ENCODE data around the gene IQCN. TPM values are rescaled to one million over a fixed set of nuclear protein-coding genes. Genes with fewer than 3 reads are reported as not detected.

Gene IQCN
- total and polyA plus RNA-seq, 7 donors = 1.2 to 5.8 (median 3.4) TPM

GRCh38 chr19:18309525-18310064, 35.3 kb upstream of the IQCN start:
- peaks cover 0 to 37% (median 28%) of the 10 kb centered on the region in 4 donors for H3K4me1 ChIP-seq
- TF ChIP-seq EP300 (IDR thresholded peaks at IDR 0.05) = no peak
- TF ChIP-seq, protein P1, sequence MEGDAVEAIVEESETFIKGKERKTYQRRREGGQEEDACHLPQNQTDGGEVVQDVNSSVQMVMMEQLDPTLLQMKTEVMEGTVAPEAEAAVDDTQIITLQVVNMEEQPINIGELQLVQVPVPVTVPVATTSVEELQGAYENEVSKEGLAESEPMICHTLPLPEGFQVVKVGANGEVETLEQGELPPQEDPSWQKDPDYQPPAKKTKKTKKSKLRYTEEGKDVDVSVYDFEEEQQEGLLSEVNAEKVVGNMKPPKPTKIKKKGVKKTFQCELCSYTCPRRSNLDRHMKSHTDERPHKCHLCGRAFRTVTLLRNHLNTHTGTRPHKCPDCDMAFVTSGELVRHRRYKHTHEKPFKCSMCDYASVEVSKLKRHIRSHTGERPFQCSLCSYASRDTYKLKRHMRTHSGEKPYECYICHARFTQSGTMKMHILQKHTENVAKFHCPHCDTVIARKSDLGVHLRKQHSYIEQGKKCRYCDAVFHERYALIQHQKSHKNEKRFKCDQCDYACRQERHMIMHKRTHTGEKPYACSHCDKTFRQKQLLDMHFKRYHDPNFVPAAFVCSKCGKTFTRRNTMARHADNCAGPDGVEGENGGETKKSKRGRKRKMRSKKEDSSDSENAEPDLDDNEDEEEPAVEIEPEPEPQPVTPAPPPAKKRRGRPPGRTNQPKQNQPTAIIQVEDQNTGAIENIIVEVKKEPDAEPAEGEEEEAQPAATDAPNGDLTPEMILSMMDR (IDR thresholded peaks at IDR 0.05) = no peak
- TF ChIP-seq POLR2A (IDR thresholded peaks at IDR 0.05) = no peak
- no peak for TF ChIP-seq POLR2AphosphoS5 (IDR thresholded peaks at IDR 0.05)
- H3K4me3 ChIP-seq = no peak overlapping the region
- no peaks in the 10 kb centered on the region for H3K27me3 ChIP-seq
- WGBS, 2 donors = 93 to 96% methylated on average over 33 of the region's 33 CpGs
- H3K27ac ChIP-seq = no peak overlapping the region
- H3K9me3 ChIP-seq = no peaks in the 10 kb centered on the region
- H3K36me3 ChIP-seq = peaks cover 0 to 51% (median 23%) of the 10 kb centered on the region in 4 donors
- intact Hi-C loops (cut with DNase I) = no loop called here
- DNase-seq = no peak

GRCh38 chr19:18308948-18309325, 34.7 kb upstream of the IQCN start:
- H3K4me1 ChIP-seq = peaks cover 0 to 43% (median 35%) of the 10 kb centered on the region in 4 donors
- H3K4me3 ChIP-seq = no peak overlapping the region
- no peak for DNase-seq
- H3K36me3 ChIP-seq = peaks cover 0 to 51% (median 23%) of the 10 kb centered on the region in 4 donors
- H3K27ac ChIP-seq = peak overlapping the region in 1 of 4 donors; percentile 97
- 91 to 92% methylated on average over 7 of the region's 7 CpGs for WGBS, 2 donors
- no peaks in the 10 kb centered on the region for H3K27me3 ChIP-seq
- TF ChIP-seq, protein P1 (IDR thresholded peaks at IDR 0.05) = no peak
- TF ChIP-seq EP300 (IDR thresholded peaks at IDR 0.05) (no peak), POLR2AphosphoS5 (IDR thresholded peaks at IDR 0.05) (no peak), POLR2A (IDR thresholded peaks at IDR 0.05) (no peak)
- H3K9me3 ChIP-seq = no peaks in the 10 kb centered on the region
- intact Hi-C loops (cut with DNase I) = no loop called here

DNA sequence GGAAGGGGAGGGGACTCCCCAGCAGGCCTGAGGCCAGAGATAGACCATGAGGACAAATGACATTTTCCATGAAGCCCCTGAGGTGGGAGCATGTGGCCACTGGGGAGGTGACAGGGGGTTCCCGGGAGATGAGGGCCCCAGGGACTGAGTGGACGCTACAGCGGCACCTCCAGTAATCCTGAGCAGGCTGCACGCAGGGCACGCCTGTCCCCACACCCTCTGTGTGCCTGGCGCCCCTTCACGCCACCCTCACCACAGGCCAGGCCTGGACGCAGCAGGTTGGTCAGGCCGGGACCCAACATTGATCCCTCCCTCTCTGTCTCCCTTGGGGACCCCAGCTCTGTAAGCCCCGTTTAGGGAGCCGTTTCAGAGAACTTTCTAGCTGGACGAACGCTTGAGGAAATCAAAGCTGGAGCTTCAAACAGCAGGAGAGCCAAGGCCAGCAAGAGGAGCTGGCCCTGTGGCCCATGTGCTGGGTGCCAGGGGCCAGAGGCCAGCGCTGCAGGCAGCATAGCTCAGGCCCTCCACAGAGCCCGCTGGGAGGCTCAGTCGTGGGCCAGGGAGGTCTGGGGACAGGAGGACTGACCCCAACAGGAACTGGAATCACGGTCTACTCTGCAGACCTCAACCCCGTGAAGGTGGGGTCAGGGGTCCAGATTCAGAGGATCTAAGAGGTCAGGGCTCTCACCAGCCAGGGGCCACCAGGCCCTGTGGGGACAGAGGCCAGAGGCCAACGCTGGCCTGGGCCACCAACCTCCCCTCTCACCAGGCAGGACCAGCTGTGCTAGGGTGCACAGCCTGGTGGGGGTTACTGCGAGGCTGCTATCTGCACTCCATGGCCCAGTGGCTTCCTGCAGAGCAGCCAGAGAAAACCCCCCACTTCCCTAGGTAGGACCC, 34.0 kb upstream of the IQCN start:
- intact Hi-C loops (cut with DNase I) = no loop called here
- DNase-seq = no peak
- Histone ChIP-seq H3K36me3 (peaks cover 0 to 51% (median 23%) of the 10 kb centered on the region in 4 donors), H3K27me3 (no peaks in the 10 kb centered on the region), H3K4me1 (peaks cover 0 to 50% (median 41%) of the 10 kb centered on the region in 4 donors), H3K4me3 (no peak overlapping the region), H3K27ac (peak overlapping the region; percentile 93 to 97 (median 96)), H3K9me3 (no peaks in the 10 kb centered on the region)
- 92 to 93% methylated on average over 20 of the region's 20 CpGs for WGBS, 2 donors
- TF ChIP-seq, protein P1 (IDR thresholded peaks at IDR 0.05) = no peak
- TF ChIP-seq POLR2AphosphoS5 (IDR thresholded peaks at IDR 0.05) (no peak), POLR2A (IDR thresholded peaks at IDR 0.05) (no peak), EP300 (IDR thresholded peaks at IDR 0.05) (no peak)

GRCh38 chr19:18307271-18307681, 33.0 kb upstream of the IQCN start:
- WGBS, 2 donors = 81 to 90% methylated on average over 19 of the region's 19 CpGs
- DNase-seq = no peak
- Histone ChIP-seq H3K4me3 (peak overlapping the region in 2 of 4 donors; percentile 7 to 11), H3K9me3 (no peaks in the 10 kb centered on the region), H3K27ac (peak overlapping the region; percentile 93 to 97 (median 96)), H3K4me1 (peaks cover 0 to 59% (median 48%) of the 10 kb centered on the region in 4 donors), H3K27me3 (no peaks in the 10 kb centered on the region), H3K36me3 (peaks cover 0 to 45% (median 17%) of the 10 kb centered on the region in 4 donors)
- intact Hi-C loops (cut with DNase I) = loop anchor here (2.0 kb wide), 1 partner anchor 16 kb away; the partner anchor contains the start of gene LSM4
- TF ChIP-seq, protein P1 (IDR thresholded peaks at IDR 0.05) = peak in 1 of 4 experiments; percentile 8
- no peak for TF ChIP-seq EP300 (IDR thresholded peaks at IDR 0.05)

Data from sigmoid colon (tissue), 7 donors.